NOMO-1 treated with dmso at 0.1 percent for 144 hours (cell line): ENCODE results near the gene AP2B1.
"Not testable (repeated sequence)": the region's sequence is repeated elsewhere in the genome, so short reads cannot be mapped to it uniquely, and the experiment has no call there.

Experiments
- DNase-seq: peaks from one replicate; lab custom pipeline; 2025; ENCODE audit not compliant: unreplicated experiment; lab: John Stamatoyannopoulos, UW

AP2B1 gene

GRCh38 chr17:35587074-35587961 lies at the start of gene AP2B1:
Gene AP2B1 (plus strand): TSS chr17:35587322. CDS start chr17:35594031, 6,709 bp downstream.
- peak; percentile 93 for DNase-seq

GRCh38 chr17:35537601-35538141 lies 49.5 kb upstream of the AP2B1 start, which contains the start of gene SLFN12L:
Gene SLFN12L (minus strand): TSS chr17:35537678. CDS start chr17:35522364, 15,314 bp downstream.
- no peak for DNase-seq

GRCh38 chr17:35539659-35540026 lies 47.5 kb upstream of the AP2B1 start:
- DNase-seq = no peak

DNA sequence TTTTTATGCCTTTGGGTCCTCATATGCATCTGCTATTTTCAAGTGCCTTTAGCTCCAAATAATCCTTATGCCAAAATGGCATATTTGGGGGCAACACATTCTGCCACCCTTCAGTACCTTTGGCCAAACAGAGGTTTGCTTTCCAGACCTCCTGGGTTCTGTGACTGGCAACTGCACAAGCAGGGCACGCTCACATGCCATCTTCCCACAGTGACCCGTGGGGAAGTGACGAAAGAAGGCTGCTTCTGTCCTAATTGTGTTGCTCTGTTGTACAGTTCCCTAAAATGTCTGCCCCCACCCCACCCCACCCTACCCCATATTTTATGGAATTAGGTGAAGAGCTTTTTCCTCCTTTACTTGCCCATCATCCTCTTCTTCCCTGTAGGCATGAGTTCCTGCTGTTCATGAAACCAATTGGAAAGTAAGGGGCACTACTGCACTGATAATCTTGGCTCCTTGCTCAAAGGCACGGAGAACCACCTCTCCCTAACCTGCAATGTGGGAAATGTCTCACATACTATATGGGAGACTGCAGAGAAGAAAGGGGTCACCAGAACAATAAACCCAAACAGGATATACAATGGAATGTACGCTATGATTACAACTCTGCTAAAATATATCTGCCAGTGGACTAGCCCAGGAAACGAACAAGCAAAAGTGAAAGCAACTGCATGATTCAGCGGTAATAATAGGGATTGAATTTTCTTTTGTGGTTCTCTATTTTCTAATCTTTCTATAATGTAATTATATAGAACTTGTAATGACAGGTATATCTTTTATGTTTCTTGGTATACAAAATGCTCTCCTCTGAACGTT lies 46.3 kb upstream of the AP2B1 start:
- no peak for DNase-seq

- no peak for DNase-seq
These were observed 45.7 kb upstream of the AP2B1 start for GRCh38 chr17:35541434-35541833.

DNA sequence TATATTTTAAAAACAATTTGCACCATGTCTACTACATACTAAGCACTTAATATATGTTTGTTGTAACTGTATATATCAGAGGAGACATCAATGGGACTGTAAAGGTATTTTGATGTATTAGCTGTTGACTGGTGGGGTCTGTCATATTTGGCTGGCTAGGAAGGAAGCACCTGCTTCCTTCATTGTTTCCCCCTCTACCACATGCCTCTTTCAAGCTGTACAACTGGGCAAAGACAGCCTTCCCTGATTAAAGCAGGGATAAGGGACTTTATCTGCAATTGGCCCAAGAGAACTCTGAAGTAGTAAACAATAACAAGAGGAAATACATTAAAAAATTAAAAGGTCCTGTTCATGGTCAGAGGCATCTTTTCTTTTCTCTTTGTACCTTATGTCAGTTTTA lies 44.1 kb upstream of the AP2B1 start:
- DNase-seq = no peak

- DNase-seq = no peak
These were observed 43.3 kb upstream of the AP2B1 start for GRCh38 chr17:35543856-35544255.

DNA sequence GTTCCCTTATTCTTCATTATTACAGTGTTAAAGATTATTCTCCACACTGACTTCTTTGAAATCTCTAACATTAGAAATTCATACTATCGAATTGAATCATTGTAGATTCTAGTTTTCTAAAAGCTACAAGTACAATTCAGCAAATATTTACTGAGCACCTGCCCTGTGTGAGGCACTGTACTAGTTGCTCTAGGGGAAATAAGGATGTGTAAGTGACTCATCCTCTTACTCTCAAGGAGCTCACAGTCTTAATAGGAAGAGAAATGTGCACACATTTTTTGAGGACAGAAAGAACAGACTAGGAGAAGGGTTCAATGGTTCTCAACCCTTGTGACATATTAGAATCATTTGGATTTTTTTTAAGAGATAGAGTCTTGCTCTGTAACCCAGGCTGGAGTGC lies 42.0 kb upstream of the AP2B1 start:
- no peak for DNase-seq

GRCh38 chr17:35546487-35546886 lies 40.6 kb upstream of the AP2B1 start:
- no peak for DNase-seq

- DNase-seq = no peak
These were observed 38.8 kb upstream of the AP2B1 start for GRCh38 chr17:35548208-35548810.

GRCh38 chr17:35548978-35549377 lies 38.1 kb upstream of the AP2B1 start:
- DNase-seq = no peak

- no peak for DNase-seq
These were observed 33.8 kb upstream of the AP2B1 start for GRCh38 chr17:35553310-35553709.

GRCh38 chr17:35554668-35555067 lies 32.5 kb upstream of the AP2B1 start:
- DNase-seq = no peak

GRCh38 chr17:35555691-35556090 lies 31.4 kb upstream of the AP2B1 start:
- no peak for DNase-seq

DNA sequence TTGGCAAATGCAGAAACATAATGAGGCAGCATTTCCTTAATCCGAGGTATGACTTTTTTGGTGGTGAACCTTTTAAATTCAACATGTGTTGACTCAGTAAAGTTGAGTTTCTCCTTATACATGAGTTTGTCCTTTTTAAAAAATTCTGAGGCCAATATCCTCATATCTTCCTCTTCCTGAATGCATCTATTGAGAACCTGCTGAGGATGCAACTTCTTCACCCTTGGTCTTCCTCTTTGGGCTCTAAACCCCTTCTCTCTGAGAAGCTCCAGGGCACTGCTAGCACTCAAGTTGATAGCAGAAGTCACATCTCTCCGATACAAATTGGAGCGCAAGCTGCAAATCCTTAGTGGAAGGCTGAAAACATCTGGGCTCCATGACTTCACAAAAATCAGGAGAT lies 29.8 kb upstream of the AP2B1 start:
- DNase-seq = no peak

DNA sequence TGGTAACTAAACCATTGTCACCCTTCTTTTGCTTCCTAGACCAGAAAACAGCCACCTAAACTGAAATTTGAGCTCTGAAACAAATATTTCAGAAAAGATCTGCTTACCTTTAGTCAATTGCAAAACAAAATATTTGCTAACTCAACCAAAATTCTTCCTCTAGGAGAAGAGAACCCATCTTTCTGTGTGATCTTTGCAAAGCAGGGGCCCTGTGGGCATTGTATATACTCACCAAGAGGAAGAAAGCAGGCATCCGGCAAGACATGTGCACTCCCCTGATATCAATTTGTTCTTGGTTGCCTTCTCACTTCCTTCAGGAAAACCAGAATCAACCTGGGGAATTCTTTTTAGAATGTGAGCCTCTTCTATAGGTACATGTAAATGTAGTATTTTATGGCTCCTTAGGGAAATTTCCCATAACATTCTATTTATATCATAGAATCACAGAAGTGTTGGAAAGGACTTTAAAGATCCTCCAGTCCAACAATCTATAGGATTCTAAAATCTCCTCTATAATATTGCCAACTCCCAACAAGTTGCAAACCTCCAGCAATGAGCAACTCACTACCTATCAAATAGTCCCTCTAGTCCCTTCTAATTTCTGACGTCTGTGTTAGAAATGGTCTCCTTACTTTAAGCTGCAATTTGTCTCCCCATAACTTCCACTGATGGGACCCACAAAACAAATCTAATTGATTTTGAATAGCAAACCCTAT lies 27.5 kb upstream of the AP2B1 start:
- no peak for DNase-seq

DNA sequence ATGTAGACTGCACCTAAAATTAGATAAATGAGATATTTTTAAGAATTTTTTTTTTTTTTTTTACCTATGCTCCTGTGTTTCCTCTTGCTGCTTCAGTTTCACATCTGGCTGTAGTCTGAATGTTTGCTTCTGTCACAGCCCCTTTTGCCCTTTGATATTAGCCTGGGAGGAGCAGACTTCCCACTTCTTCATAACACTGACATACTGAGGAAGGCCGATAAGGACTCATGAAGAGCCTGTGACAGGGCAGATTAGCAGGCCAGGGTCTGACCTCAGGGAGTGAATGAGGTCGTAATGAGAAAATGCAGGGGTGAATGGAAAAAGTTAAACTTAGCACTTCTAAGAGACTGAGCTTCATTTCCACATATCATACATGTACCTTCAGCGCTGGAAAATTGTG lies 26.4 kb upstream of the AP2B1 start, which contains the start of gene SLFN14:
SLFN14 (minus strand) TSS at position 117 of the 400 bp plus-strand sequence. CDS start 2,757 bp downstream, outside the sequence.
- DNase-seq = no peak

GRCh38 chr17:35563181-35563580 lies 23.9 kb upstream of the AP2B1 start:
- not testable (repeated sequence) for DNase-seq

- DNase-seq = no peak
These were observed 20.2 kb upstream of the AP2B1 start for GRCh38 chr17:35566968-35567367.

DNA sequence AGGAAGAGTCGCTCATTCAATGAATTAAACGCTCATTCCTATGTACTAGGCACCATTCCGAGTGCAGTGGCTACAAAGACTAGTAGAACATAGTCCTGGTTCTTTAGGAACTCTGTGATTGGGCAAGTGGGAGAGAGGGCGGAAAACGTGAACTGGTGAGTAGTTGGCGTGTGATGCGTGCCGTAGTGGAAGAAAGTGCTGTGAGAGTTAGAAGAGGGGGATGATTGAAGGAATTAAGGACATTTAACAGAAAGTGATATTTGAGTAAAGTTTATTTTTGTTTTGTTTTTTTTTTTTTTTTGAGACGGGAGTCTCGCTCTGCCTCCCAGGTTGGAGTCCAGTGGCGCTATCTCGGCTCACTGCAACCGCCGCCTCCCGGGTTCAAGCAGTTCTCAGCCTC lies 18.6 kb upstream of the AP2B1 start:
- peak; percentile 4 for DNase-seq
